Measurements from ENCODE around the gene CFAP298.

CFAP298 gene

GRCh38 chr21:32554832-32555638, 57.1 kb downstream of the CFAP298 start:
- no peak overlapping the region for H3K4me3 ChIP-seq (ENCODE audit: low read depth, low read length)
- peak; percentile 33 for DNase-seq (ENCODE audit: low read depth)
- no peak for TF ChIP-seq CTCF (conservative IDR thresholded peaks at IDR 0.05; ENCODE audit: low read depth, low read length)

GRCh38 chr21:32549886-32550285, 62.3 kb downstream of the CFAP298 start:
- no peak for DNase-seq (ENCODE audit: low read depth)
- TF ChIP-seq CTCF (conservative IDR thresholded peaks at IDR 0.05; ENCODE audit: low read depth, low read length) = no peak

GRCh38 chr21:32549440-32549839, 62.7 kb downstream of the CFAP298 start:
- H3K4me3 ChIP-seq (ENCODE audit: low read depth, low read length) = no peak overlapping the region
- DNase-seq (ENCODE audit: low read depth) = no peak
- no peak for TF ChIP-seq CTCF (conservative IDR thresholded peaks at IDR 0.05; ENCODE audit: low read depth, low read length)

More at GRCh38 chr21:32549886-32550285, 62.3 kb downstream of the CFAP298 start:
- no peak overlapping the region for H3K4me3 ChIP-seq (ENCODE audit: low read depth, low read length)

Measured in choroid plexus epithelial cell (primary cell).